Ishikawa (cell line): ENCODE results near the gene CACNA1D.

Experiments used
- CREB1 ChIP-seq: IDR thresholded peaks from 2 replicates; pipeline ENCODE4 v1.6.1; 2012; ENCODE audit warnings: low read depth
- EGR1 ChIP-seq: IDR thresholded peaks from 2 replicates; pipeline ENCODE4 v1.6.1; 2012
- FOXM1 ChIP-seq: IDR thresholded peaks from 2 replicates; pipeline ENCODE4 v1.6.1; 2012; ENCODE audit warnings: low read depth, borderline replicate concordance
- RAD21 ChIP-seq: IDR thresholded peaks from 2 replicates; pipeline ENCODE4 v1.6.1; 2012; ENCODE audit warnings: low read depth
- TEAD4 ChIP-seq: IDR thresholded peaks from 2 replicates; pipeline ENCODE4 v1.6.1; 2012
- YY1 ChIP-seq: IDR thresholded peaks from 2 replicates; pipeline ENCODE4 v1.6.1; 2012; ENCODE audit warnings: low read depth
- TF ChIP-seq, protein P1 (sequence below): IDR thresholded peaks from 2 replicates; pipeline ENCODE4 v1.6.1; 2012; ENCODE audit warnings: low read depth, mild to moderate bottlenecking

DNA sequence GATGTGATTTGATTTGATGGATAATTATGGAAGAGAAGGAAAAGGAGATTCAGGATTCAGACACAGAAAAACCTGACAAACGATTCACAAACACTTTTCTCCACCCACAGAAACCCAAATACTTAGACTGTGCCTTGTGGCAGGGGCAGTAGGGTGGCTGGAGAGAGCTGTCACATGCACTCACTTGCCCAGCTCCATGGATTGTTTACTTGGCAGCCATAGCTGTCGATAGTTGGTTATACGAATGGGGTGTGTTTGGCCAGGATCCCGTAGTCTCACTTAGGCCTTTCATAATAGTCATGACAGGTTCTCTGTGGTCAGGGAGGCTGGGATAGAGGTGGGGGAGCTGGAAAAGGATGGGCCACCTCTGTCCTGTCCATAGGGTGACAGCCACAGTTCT is 76.9 kb downstream of the CACNA1D start:
- no peak for TF ChIP-seq TEAD4
- TF ChIP-seq YY1, result no peak
- no peak for TF ChIP-seq EGR1
- TF ChIP-seq CREB1, result no peak
- no peak for TF ChIP-seq RAD21
- TF ChIP-seq, protein P1, sequence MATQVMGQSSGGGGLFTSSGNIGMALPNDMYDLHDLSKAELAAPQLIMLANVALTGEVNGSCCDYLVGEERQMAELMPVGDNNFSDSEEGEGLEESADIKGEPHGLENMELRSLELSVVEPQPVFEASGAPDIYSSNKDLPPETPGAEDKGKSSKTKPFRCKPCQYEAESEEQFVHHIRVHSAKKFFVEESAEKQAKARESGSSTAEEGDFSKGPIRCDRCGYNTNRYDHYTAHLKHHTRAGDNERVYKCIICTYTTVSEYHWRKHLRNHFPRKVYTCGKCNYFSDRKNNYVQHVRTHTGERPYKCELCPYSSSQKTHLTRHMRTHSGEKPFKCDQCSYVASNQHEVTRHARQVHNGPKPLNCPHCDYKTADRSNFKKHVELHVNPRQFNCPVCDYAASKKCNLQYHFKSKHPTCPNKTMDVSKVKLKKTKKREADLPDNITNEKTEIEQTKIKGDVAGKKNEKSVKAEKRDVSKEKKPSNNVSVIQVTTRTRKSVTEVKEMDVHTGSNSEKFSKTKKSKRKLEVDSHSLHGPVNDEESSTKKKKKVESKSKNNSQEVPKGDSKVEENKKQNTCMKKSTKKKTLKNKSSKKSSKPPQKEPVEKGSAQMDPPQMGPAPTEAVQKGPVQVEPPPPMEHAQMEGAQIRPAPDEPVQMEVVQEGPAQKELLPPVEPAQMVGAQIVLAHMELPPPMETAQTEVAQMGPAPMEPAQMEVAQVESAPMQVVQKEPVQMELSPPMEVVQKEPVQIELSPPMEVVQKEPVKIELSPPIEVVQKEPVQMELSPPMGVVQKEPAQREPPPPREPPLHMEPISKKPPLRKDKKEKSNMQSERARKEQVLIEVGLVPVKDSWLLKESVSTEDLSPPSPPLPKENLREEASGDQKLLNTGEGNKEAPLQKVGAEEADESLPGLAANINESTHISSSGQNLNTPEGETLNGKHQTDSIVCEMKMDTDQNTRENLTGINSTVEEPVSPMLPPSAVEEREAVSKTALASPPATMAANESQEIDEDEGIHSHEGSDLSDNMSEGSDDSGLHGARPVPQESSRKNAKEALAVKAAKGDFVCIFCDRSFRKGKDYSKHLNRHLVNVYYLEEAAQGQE, result no peak
- no peak for TF ChIP-seq FOXM1
